Psoas muscle (tissue), 8 donors: ENCODE results near the gene NOTCH2. TPM values are rescaled to one million over a fixed set of nuclear protein-coding genes. Genes with fewer than 3 reads are reported as not detected.
"Not testable (repeated sequence)": the region's sequence is repeated elsewhere in the genome, so short reads cannot be mapped to it uniquely, and the experiment has no call there.

Experiments used
- ATAC-seq, 4 donors: fragments of 200-7000 bp; cut with Tn5 transposase; one replicate each; pipeline ENCODE4 v1.9.1; 2020; ENCODE audit warnings: moderate library complexity in 3 of 4, mild to moderate bottlenecking in 2 of 4
- DNase-seq, 2 donors: peaks; one replicate each; pipeline ENCODE4 v3.0.0-alpha.2; 2020
- H3K27ac ChIP-seq: fragments of 200-600 bp; one replicate; pipeline ENCODE4 v1.8.0; 2022
- H3K27me3 ChIP-seq, 3 donors: fragments of 200-600 bp in 1 of 3; one replicate each; pipeline versions ENCODE4 v1.6.1 to v1.8.0; 2013 to 2022; ENCODE audit warnings: low read length in 2 of 3, mild to moderate bottlenecking in 2 of 3, moderate library complexity in 1 of 3; ENCODE audit not compliant: insufficient read depth in 3 of 3
- H3K36me3 ChIP-seq, 2 donors: fragments of 200-600 bp in 1 of 2; one replicate each; pipeline versions ENCODE4 v1.6.1 to v1.8.0; 2013 to 2022; ENCODE audit warnings: low read depth in 1 of 2, mild to moderate bottlenecking in 1 of 2, moderate library complexity in 1 of 2; ENCODE audit not compliant: insufficient read depth in 1 of 2
- H3K4me1 ChIP-seq: fragments of 200-600 bp; one replicate; pipeline ENCODE4 v1.8.0; 2022
- H3K4me3 ChIP-seq: fragments of 200-600 bp; one replicate; pipeline ENCODE4 v1.8.0; 2022; ENCODE audit warnings: mild to moderate bottlenecking
- H3K9me3 ChIP-seq: fragments of 200-600 bp; one replicate; pipeline ENCODE4 v1.8.0; 2022
- WGBS, 3 donors: extraction: QIAGEN DNeasy Blood & Tissue Kit; methylation state at CpG; one replicate each; pipeline versions ENCODE4 v1.1.6 to v1.1.7; 2013; 5-methylcytosine and 5-hydroxymethylcytosine counted together
- intact Hi-C, 2 donors: fragments of 100-400 bp; cut with DNase I; formaldehyde crosslinking; loops; one replicate each; pipeline versions ENCODE4 v1.11.0 to v1.14.2; 2022
- polyA plus RNA-seq, 3 donors: library from polyadenylated mRNA; stranded (reverse); fragments of 200-250 nt; gene quantifications; one replicate each; pipeline ENCODE4 v1.2.3, GENCODE V29; 2013
- total RNA-seq, 4 donors: library from RNA; stranded (reverse); fragmentation: NEBNext Ultra II Directional in 2 of 4; extraction: Animal tissue kit (Norgen Biotek cat#: 25700) in 2 of 4; gene quantifications; one replicate each; pipeline versions ENCODE4 v1.2.1 to v1.2.4, GENCODE V29; 2021 to 2023
- donor health status: healthy with polysubstance abuse.
- donor health status: DM: no; HTN: no; CAD: no; lungs with moderate emphysema.
- donor health status: Bipolar disorder and iron deficiency.
- donor health status: healthy.
- donor health status: DM: yes; HTN: yes; CAD: no.
- donor health status: DM: no; HTN: no; CAD: no.
- donor health status: DM: no; HTN: no; CAD: no.
- donor health status: DM: yes; HTN: yes; CAD: no.

NOTCH2 gene
- total and polyA plus RNA-seq, 7 donors = 2.1 to 19.7 (median 15.4) TPM

DNA sequence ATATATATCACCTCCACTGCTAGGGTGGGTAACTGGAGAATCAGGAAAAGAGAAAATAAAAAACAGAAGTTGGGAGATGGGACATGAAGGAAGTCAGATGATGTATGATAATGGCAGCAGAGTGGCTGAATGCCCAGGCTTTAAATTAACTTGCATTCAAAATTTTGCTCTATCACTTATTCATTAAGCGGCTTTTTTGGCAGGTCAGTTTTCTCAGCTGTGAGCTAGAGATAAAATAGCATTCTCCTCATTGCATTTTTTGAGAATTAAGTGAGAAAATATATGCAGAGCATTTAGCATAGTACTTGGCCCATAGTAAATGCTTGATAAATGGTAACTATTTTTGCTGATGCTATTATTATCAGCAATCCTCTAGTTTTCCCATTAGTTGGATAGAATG is 32.1 kb upstream of the NOTCH2 start:
- WGBS, 3 donors = 95 to 100% methylated on average over 1 of the region's 1 CpG; no CpG with 5 or more reads in 1 of the 3 donors
- ATAC-seq, H3K27ac ChIP-seq, intact Hi-C loops, DNase-seq, H3K4me1 ChIP-seq, H3K27me3 ChIP-seq, H3K9me3 ChIP-seq, H3K4me3 ChIP-seq, H3K36me3 ChIP-seq: not testable (repeated sequence)

- H3K36me3 ChIP-seq, DNase-seq, H3K9me3 ChIP-seq, H3K4me3 ChIP-seq, ATAC-seq, H3K4me1 ChIP-seq, H3K27ac ChIP-seq, intact Hi-C loops, H3K27me3 ChIP-seq: not testable (repeated sequence)
- WGBS, 3 donors = 50 to 86% methylated on average over 1 of the region's 1 CpG; no CpG with 5 or more reads in 1 of the 3 donors
Observed at GRCh38 chr1:120100590-120100989, 31.1 kb upstream of the NOTCH2 start.

GRCh38 chr1:120098986-120099759 is 29.7 kb upstream of the NOTCH2 start:
- H3K4me1 ChIP-seq, intact Hi-C loops, H3K36me3 ChIP-seq, ATAC-seq, H3K27ac ChIP-seq, H3K4me3 ChIP-seq, DNase-seq, H3K27me3 ChIP-seq, H3K9me3 ChIP-seq: not testable (repeated sequence)
- 58 to 88% (median 75%) methylated on average over 1 of the region's 6 CpGs for WGBS, 3 donors

DNA sequence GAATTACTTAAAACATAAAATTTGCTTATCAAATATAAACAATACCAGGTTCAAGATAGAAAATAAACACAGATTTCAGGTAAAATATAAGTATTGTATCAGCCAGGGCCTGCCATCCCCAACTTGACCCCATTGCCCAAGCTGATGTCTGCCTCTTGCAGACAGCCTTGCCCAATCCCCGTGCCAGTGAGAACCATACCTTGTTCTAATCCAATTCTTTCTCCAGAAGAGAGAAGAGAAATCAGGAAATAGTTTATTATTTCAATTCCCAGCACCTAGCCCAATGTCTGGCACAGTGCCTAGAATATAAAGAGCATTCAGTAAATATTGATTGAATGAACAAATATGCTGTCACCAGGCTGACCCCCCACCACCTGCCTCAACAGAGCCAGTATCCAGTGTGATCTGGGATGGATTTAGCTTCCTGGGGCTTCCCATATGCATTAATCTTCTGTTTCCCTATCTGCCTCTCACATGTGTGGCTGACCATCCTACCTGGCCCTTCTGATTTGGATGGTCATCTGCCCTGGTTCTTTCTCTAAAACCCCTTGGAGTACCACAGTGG is 27.6 kb upstream of the NOTCH2 start:
- H3K36me3 ChIP-seq, H3K4me1 ChIP-seq, ATAC-seq, DNase-seq, H3K4me3 ChIP-seq, H3K27me3 ChIP-seq, H3K9me3 ChIP-seq, intact Hi-C loops, H3K27ac ChIP-seq: not testable (repeated sequence)
- 84 to 88% (median 88%) methylated on average over 1 of the region's 1 CpG for WGBS, 3 donors

GRCh38 chr1:120093548-120094181 is 24.2 kb upstream of the NOTCH2 start:
- H3K4me3 ChIP-seq, DNase-seq, ATAC-seq, intact Hi-C loops, H3K27ac ChIP-seq, H3K36me3 ChIP-seq, H3K9me3 ChIP-seq, H3K4me1 ChIP-seq, H3K27me3 ChIP-seq: not testable (repeated sequence)
- 56 to 63% (median 59%) methylated on average over 2 of the region's 4 CpGs for WGBS, 3 donors

DNA sequence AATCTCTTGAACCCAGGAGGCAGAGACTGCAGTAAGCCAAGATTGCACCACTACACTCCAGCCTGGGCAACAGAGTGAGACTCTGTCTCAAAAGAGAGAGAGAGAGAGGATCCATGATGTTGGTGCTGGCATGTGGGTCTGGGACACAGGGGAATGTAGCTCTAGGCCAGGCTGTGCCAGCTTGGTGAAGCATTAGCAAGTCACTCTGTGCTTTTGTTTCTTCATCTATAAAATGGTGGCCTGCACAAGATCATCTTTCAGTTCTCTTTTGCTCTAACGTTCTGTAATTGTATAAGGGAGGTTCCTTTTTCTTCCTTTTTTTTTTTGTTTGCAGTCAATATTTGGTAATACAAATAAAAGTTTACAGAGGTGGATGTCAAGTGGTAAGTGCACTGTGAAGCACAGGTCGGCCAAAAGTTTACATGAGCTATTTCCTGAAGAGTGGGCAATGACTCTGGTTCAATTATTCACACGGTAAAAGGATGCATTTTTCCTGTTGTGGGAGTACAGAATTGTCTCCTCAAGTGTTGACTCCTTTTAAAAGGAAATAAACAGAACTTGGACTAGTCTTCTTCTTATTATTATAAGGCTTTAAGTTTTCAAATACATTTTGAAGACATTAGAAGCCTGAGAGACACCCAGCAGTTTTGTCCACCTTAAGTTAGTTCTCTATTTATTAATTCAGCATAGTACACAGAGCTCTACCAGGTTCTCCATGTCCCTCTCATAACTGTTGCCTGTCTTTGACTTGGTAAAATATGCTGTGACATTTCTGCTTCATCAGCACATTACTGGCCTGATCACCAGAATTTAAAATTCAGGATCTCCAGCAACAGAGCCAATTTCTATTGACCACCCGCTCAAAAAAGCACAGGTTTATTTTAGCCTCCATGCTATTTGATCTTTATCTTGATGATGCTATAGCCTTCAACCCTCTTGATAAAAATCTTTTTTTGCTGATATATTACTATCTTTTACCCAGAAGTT is 23.1 kb upstream of the NOTCH2 start:
- intact Hi-C loops, H3K27me3 ChIP-seq, ATAC-seq, H3K36me3 ChIP-seq, H3K4me3 ChIP-seq, H3K9me3 ChIP-seq, DNase-seq, H3K27ac ChIP-seq, H3K4me1 ChIP-seq: not testable (repeated sequence)
- whole genome bisulfite sequencing, 3 donors = 58 to 70% (median 59%) methylated on average over 3 of the region's 4 CpGs

GRCh38 chr1:120090830-120091229 is 21.4 kb upstream of the NOTCH2 start:
- intact Hi-C loops, H3K27me3 ChIP-seq, DNase-seq, H3K4me3 ChIP-seq, H3K4me1 ChIP-seq, ATAC-seq, H3K36me3 ChIP-seq, H3K27ac ChIP-seq, H3K9me3 ChIP-seq: not testable (repeated sequence)
- WGBS, 3 donors = no CpG with 5 or more reads among the region's 1 CpG

- not testable (repeated sequence) for DNase-seq
- WGBS, 3 donors = 87 to 88% (median 87%) methylated on average over 3 of the region's 4 CpGs
Observed at GRCh38 chr1:120087959-120088358, 18.5 kb upstream of the NOTCH2 start.

DNA sequence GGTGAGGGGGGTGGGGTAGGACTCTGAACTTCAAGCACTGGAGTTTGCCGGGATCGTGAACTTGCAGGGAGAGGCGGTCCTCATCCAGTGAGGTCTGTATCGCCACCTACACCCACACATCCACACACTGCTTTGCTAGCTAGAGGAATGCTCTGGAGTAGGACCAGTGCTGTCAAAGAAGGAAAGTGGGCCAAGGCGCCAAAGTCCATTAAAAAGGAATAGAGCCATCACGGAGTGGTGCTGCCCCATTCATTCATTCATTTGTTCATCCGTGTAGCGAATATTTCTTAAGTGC is 405 bp upstream of the NOTCH2 start:
- H3K27ac ChIP-seq, H3K9me3 ChIP-seq, H3K36me3 ChIP-seq, intact Hi-C loops, DNase-seq, H3K4me3 ChIP-seq, H3K4me1 ChIP-seq, H3K27me3 ChIP-seq: not testable (repeated sequence)
- WGBS, 3 donors = no CpG with 5 or more reads among the region's 8 CpGs
- ATAC-seq = peak in 1 of 4 donors; percentile 11

More at GRCh38 chr1:120087959-120088358, 18.5 kb upstream of the NOTCH2 start:
- H3K27me3 ChIP-seq, H3K9me3 ChIP-seq, H3K4me3 ChIP-seq, intact Hi-C loops, ATAC-seq, H3K27ac ChIP-seq, H3K36me3 ChIP-seq, H3K4me1 ChIP-seq: not testable (repeated sequence)

- peak overlapping the region; percentile 75 for H3K27ac ChIP-seq
Observed at GRCh38 chr1:120068683-120069066, 787 bp downstream of the NOTCH2 start.

More at GRCh38 chr1:120068683-120069066, 787 bp downstream of the NOTCH2 start:
- peak overlapping the region; percentile 75 for H3K4me3 ChIP-seq
- H3K9me3 ChIP-seq, ATAC-seq, H3K4me1 ChIP-seq, H3K27me3 ChIP-seq, H3K36me3 ChIP-seq, intact Hi-C loops: not testable (repeated sequence)
- peak; percentile 33 to 65 for DNase-seq
- WGBS, 3 donors = 0 to 1% (median 0%) methylated on average over 9 to 15 of the region's 28 CpGs
